ENCODE results near the gene ILF2. TPM values are rescaled to one million over a fixed set of nuclear protein-coding genes. Genes with fewer than 3 reads are reported as not detected.

Gene ILF2
- total RNA-seq, 1 donor from 2014 or later, result 358 TPM

DNA sequence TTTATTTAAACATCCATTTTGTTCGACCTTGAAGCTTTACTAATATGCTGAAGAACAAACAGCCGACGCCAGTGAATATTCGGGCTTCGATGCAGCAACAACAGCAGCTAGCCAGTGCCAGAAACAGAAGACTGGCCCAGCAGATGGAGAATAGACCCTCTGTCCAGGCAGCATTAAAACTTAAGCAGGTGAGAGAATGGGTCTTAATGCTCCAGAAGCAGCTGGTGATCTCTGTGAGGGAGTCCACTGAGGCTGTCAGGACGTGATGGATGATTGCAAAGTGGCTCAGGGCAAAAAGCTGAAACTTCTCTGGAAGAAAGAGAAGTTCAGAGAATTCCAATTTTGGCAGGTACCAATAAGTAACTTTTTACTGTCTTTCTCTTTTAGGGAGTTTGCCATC is 32.5 kb downstream of the ILF2 start:
- H3K4me1 Mint-ChIP-seq (ENCODE audit: low read depth), result peaks cover 21% of the 10 kb centered on the region

GRCh38 chr1:153636312-153636711 is 34.5 kb downstream of the ILF2 start:
- Mint-ChIP-seq H3K4me1 (ENCODE audit: low read depth) (peaks cover 26% of the 10 kb centered on the region), H3K9me3 (no peaks in the 10 kb centered on the region), H3K36me3 (ENCODE audit: low read depth) (peaks cover 62% of the 10 kb centered on the region), H3K27me3 (ENCODE audit: low read depth) (no peaks in the 10 kb centered on the region), H3K27ac (no peak overlapping the region), H3K4me3 (ENCODE audit: low read depth) (peak overlapping the region; percentile 66)
- DNase-seq (ENCODE audit: low spot score), result no peak
- intact Hi-C loops (cut with micrococcal nuclease), result no loop called here

More for the DNA sequence above, 32.5 kb downstream of the ILF2 start:
- Mint-ChIP-seq H3K27ac (no peak overlapping the region), H3K27me3 (ENCODE audit: low read depth) (no peaks in the 10 kb centered on the region), H3K9me3 (no peaks in the 10 kb centered on the region), H3K4me3 (ENCODE audit: low read depth) (no peak overlapping the region), H3K36me3 (ENCODE audit: low read depth) (peaks cover 73% of the 10 kb centered on the region)
- intact Hi-C loops (cut with micrococcal nuclease), result no loop called here
- DNase-seq (ENCODE audit: low spot score), result no peak

GRCh38 chr1:153635872-153636271 is 34.9 kb downstream of the ILF2 start:
- intact Hi-C loops (cut with micrococcal nuclease), result loop anchor here (2.0 kb wide), 1 partner anchor 103 kb away; no protein-coding TSS in a partner anchor
- DNase-seq (ENCODE audit: low spot score), result no peak
- Mint-ChIP-seq H3K36me3 (ENCODE audit: low read depth) (peaks cover 58% of the 10 kb centered on the region), H3K4me3 (ENCODE audit: low read depth) (peak overlapping the region; percentile 66), H3K9me3 (no peaks in the 10 kb centered on the region), H3K27ac (no peak overlapping the region), H3K27me3 (ENCODE audit: low read depth) (no peaks in the 10 kb centered on the region), H3K4me1 (ENCODE audit: low read depth) (peaks cover 25% of the 10 kb centered on the region)

- Mint-ChIP-seq H3K27me3 (ENCODE audit: low read depth) (no peaks in the 10 kb centered on the region), H3K4me3 (ENCODE audit: low read depth) (peak within 1 kb of the TSS; percentile 96), H3K36me3 (ENCODE audit: low read depth) (peaks cover 47% of the 10 kb centered on the region), H3K9me3 (no peaks in the 10 kb centered on the region), H3K4me1 (ENCODE audit: low read depth) (peaks cover 28% of the 10 kb centered on the region), H3K27ac (peak within 1 kb of the TSS; percentile 100)
- DNase-seq (ENCODE audit: low spot score), result peak; percentile 96
- intact Hi-C loops (cut with micrococcal nuclease), result loop anchor here (1.0 to 5.0 kb wide), 5 partner anchors 24 to 101 kb away; partner anchors contain the start of genes S100A4 and SNAPIN
Observed at GRCh38 chr1:153633754-153634665, 36.8 kb downstream of the ILF2 start, which contains the start of gene CHTOP. TSS of gene CHTOP (plus strand) at chr1:153634066. CDS start at chr1:153636589, 2,523 bp downstream.

DNA sequence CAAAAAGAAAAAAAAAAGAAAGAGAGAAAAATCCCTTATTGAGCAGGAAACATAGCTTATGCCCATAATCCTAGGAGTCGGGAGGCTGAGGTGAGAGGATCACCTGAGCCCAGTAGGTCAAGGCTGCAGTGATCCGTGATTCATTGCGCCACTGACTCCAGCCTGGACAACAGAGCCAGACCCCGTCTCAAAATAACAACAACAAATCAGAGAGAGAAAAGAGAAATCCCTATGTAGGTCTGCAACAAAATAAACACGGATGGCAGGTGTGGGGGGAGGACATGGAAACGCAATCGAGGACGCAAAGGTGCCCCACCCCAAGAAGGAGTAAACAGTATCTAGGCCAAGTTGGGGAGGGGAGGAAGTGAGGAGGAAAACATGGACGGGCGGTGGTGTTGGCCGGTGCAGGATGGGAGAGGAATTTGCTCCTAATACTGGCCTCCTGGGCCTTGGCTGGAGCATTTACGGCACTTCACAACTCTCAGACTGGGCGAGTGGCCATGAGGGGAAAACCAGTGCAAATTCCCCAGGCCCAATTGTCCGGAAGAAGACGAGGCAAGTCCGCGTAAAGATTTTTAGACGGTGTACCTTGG is 37.5 kb downstream of the ILF2 start:
- H3K9me3 Mint-ChIP-seq, result no peaks in the 10 kb centered on the region
- DNase-seq (ENCODE audit: low spot score), result no peak
- peaks cover 39% of the 10 kb centered on the region for H3K36me3 Mint-ChIP-seq (ENCODE audit: low read depth)
- H3K4me1 Mint-ChIP-seq (ENCODE audit: low read depth), result peaks cover 28% of the 10 kb centered on the region
- H3K27ac Mint-ChIP-seq, result peak overlapping the region; percentile 100
- peak overlapping the region; percentile 96 for H3K4me3 Mint-ChIP-seq (ENCODE audit: low read depth)
- intact Hi-C loops (cut with micrococcal nuclease), result loop anchor here (1.0 to 5.0 kb wide), 3 partner anchors 25 to 88 kb away; partner anchors contain the start of genes S100A4 and SNAPIN
- H3K27me3 Mint-ChIP-seq (ENCODE audit: low read depth), result no peaks in the 10 kb centered on the region

GRCh38 chr1:153631047-153632022 is 39.5 kb downstream of the ILF2 start:
- H3K27ac Mint-ChIP-seq, result peak overlapping the region; percentile 43
- intact Hi-C loops (cut with micrococcal nuclease), result loop anchor here (2.0 to 5.0 kb wide), 2 partner anchors 59 to 87 kb away; partner anchors contain the start of gene S100A4
- H3K36me3 Mint-ChIP-seq (ENCODE audit: low read depth), result peaks cover 23% of the 10 kb centered on the region
- H3K9me3 Mint-ChIP-seq, result no peaks in the 10 kb centered on the region
- DNase-seq (ENCODE audit: low spot score), result no peak
- H3K4me1 Mint-ChIP-seq (ENCODE audit: low read depth), result peaks cover 21% of the 10 kb centered on the region
- no peaks in the 10 kb centered on the region for H3K27me3 Mint-ChIP-seq (ENCODE audit: low read depth)
- no peak overlapping the region for H3K4me3 Mint-ChIP-seq (ENCODE audit: low read depth)

DNA sequence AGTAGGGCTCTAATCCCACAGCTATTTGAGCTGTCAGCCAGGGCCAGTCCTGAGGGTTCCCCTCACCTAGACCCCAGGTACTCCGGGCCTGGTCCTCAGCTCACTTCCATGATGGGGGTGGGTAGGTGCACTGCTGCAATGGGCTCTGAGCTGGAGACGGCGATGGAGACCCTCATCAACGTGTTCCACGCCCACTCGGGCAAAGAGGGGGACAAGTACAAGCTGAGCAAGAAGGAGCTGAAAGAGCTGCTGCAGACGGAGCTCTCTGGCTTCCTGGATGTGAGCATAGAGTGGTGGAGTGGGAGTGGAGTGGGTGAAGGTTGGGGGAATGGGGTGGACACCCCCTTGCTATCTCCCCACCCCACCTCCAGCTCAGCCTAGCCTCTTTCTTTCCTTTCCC is 40.4 kb downstream of the ILF2 start:
- Mint-ChIP-seq H3K27me3 (ENCODE audit: low read depth) (no peaks in the 10 kb centered on the region), H3K36me3 (ENCODE audit: low read depth) (peaks cover 15% of the 10 kb centered on the region), H3K9me3 (no peaks in the 10 kb centered on the region), H3K27ac (no peak overlapping the region), H3K4me3 (ENCODE audit: low read depth) (no peak overlapping the region), H3K4me1 (ENCODE audit: low read depth) (peaks cover 19% of the 10 kb centered on the region)
- intact Hi-C loops (cut with micrococcal nuclease), result loop anchor here (5.0 kb wide), 1 partner anchor 58 kb away; no protein-coding TSS in a partner anchor
- no peak for DNase-seq (ENCODE audit: low spot score)

GRCh38 chr1:153629971-153630370 is 40.8 kb downstream of the ILF2 start:
- DNase-seq (ENCODE audit: low spot score), result no peak
- Mint-ChIP-seq H3K27ac (no peak overlapping the region), H3K36me3 (ENCODE audit: low read depth) (peaks cover 13% of the 10 kb centered on the region), H3K4me1 (ENCODE audit: low read depth) (peaks cover 19% of the 10 kb centered on the region), H3K27me3 (ENCODE audit: low read depth) (no peaks in the 10 kb centered on the region), H3K9me3 (no peaks in the 10 kb centered on the region), H3K4me3 (ENCODE audit: low read depth) (no peak overlapping the region)
- intact Hi-C loops (cut with micrococcal nuclease), result loop anchor here (5.0 kb wide), 1 partner anchor 58 kb away; no protein-coding TSS in a partner anchor

GRCh38 chr1:153629343-153629665 is 41.5 kb downstream of the ILF2 start:
- no peak for DNase-seq (ENCODE audit: low spot score)
- peaks cover 8% of the 10 kb centered on the region for H3K36me3 Mint-ChIP-seq (ENCODE audit: low read depth)
- peaks cover 19% of the 10 kb centered on the region for H3K4me1 Mint-ChIP-seq (ENCODE audit: low read depth)
- H3K27ac Mint-ChIP-seq, result no peak overlapping the region
- no peaks in the 10 kb centered on the region for H3K27me3 Mint-ChIP-seq (ENCODE audit: low read depth)
- intact Hi-C loops (cut with micrococcal nuclease), result no loop called here
- H3K4me3 Mint-ChIP-seq (ENCODE audit: low read depth), result no peak overlapping the region
- H3K9me3 Mint-ChIP-seq, result no peaks in the 10 kb centered on the region

DNA sequence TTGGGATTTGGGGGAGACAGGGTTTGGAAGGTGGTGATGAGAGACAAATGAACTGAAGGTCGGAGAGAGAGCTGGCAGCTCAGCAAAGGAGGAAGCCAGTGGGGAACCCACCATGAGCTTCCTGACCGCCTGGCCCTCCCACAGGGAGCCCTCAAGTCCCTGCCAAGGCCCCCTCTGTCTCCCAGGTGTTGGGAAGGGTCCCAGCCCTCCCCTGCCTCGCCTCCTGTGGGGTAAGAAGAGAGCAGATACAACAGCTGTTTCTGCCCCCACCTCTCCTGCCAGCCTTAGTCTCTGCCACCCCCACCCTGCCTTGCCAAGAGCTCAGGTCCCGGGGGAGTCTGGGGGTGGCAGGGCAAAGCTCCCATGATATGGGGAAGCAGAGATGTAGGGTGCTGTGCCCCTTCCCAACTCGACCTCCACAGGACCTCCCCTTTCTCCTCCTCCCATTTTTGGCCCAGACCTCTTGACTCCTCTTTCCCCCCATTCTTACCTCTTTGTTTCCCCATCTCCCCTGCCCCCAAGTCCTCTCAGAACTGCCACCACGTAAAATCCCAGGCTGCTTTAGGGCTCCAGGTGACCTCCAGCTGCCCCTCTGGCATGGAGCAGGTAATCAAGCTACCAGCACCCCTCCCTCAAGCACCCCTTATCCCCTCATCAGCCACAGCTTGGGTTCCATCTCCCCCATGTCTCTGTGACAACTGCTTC is 42.0 kb downstream of the ILF2 start:
- Mint-ChIP-seq H3K27me3 (ENCODE audit: low read depth) (no peaks in the 10 kb centered on the region), H3K4me3 (ENCODE audit: low read depth) (no peak overlapping the region), H3K36me3 (ENCODE audit: low read depth) (peaks cover 3% of the 10 kb centered on the region), H3K4me1 (ENCODE audit: low read depth) (peaks cover 19% of the 10 kb centered on the region), H3K27ac (no peak overlapping the region), H3K9me3 (no peaks in the 10 kb centered on the region)
- intact Hi-C loops (cut with micrococcal nuclease), result no loop called here
- DNase-seq (ENCODE audit: low spot score), result no peak

DNA sequence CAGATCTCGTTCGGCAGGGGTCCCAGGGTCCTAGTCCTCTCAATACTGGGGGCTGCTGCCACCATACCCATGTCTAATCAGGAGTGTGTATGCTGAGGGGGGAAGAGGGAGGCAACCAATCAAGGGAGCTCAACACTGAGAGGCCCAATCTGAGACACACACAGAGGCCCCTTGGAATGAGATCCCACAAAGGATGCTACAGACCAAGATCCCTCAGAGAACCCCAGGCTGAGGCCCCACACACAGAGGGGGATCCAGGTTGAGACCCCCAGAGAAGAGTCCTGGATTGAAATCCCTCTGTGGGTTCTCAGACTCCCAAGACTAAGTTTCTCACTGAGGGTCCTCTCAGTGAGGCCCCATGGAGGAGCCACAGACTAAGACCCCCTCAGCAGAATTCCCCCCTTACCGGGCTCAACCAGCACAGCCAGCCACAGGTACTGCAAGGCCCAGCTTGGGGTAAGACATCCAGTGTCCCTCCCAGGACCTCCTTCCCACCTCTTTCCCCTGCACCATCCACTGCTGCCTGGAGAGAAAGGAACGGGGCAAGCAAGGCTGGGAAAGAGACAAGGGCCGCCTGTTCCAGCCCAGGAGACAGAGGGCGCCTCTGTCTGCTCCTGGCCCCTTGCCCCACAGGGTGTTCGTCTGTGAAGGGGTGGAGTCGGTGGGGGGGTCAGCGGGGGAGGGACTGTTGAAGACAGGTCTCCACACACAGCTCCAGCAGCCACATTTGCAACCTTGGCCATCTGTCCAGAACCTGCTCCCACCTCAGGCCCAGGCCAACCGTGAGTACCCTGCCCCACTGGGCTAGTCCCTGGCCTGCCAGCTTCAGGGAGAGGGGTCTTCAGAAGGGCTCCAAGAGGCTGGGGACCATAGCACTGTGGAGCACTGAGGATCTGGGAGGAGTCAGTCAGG is 42.8 kb downstream of the ILF2 start, which contains the start of gene S100A1:
Gene S100A1, plus strand, starts transcription at position 720 of the 912 bp plus-strand sequence. CDS start 2,088 bp downstream, outside the sequence.
- H3K27me3 Mint-ChIP-seq (ENCODE audit: low read depth), result no peaks in the 10 kb centered on the region
- H3K27ac Mint-ChIP-seq, result no peak within 1 kb of the TSS
- H3K36me3 Mint-ChIP-seq (ENCODE audit: low read depth), result peaks cover 3% of the 10 kb centered on the region
- no peak within 1 kb of the TSS for H3K4me3 Mint-ChIP-seq (ENCODE audit: low read depth)
- DNase-seq (ENCODE audit: low spot score), result no peak
- H3K9me3 Mint-ChIP-seq, result no peaks in the 10 kb centered on the region
- H3K4me1 Mint-ChIP-seq (ENCODE audit: low read depth), result peaks cover 12% of the 10 kb centered on the region
- intact Hi-C loops (cut with micrococcal nuclease), result no loop called here
